ENCODE results near the gene DAND5. TPM values are rescaled to one million over a fixed set of nuclear protein-coding genes. Genes with fewer than 3 reads are reported as not detected.

The DAND5 gene
- total and polyA plus RNA-seq, 2 of the 13 experiments (the other 11 are each of a cell fraction or from before 2014, with no cell fraction given): 0.04 TPM; not detected in 1

GRCh38 chr19:12983542-12984142, 14.3 kb downstream of the DAND5 start (continued):
- TF ChIP-seq, protein P1, sequence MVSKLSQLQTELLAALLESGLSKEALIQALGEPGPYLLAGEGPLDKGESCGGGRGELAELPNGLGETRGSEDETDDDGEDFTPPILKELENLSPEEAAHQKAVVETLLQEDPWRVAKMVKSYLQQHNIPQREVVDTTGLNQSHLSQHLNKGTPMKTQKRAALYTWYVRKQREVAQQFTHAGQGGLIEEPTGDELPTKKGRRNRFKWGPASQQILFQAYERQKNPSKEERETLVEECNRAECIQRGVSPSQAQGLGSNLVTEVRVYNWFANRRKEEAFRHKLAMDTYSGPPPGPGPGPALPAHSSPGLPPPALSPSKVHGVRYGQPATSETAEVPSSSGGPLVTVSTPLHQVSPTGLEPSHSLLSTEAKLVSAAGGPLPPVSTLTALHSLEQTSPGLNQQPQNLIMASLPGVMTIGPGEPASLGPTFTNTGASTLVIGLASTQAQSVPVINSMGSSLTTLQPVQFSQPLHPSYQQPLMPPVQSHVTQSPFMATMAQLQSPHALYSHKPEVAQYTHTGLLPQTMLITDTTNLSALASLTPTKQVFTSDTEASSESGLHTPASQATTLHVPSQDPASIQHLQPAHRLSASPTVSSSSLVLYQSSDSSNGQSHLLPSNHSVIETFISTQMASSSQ (IDR thresholded peaks at IDR 0.05; ENCODE audit: low read depth): no peak
- TF ChIP-seq, protein P1 (CRISPR knock-in tag; IDR thresholded peaks at IDR 0.05; ENCODE audit: borderline replicate concordance): peak; percentile 51; the same call in 1 of the 2 replicates
- TF ChIP-seq MTA1 (CRISPR knock-in tag; IDR thresholded peaks at IDR 0.05; ENCODE audit: borderline replicate concordance) (peak; percentile 58; the same call in 1 of the 2 replicates), ZBTB7B (CRISPR knock-in tag; IDR thresholded peaks at IDR 0.05) (peak; percentile 69), KDM2A (CRISPR knock-in tag; IDR thresholded peaks at IDR 0.05; ENCODE audit: borderline replicate concordance, low read depth) (peak; percentile 58; the same call in 1 of the 2 replicates), MEIS1 (CRISPR knock-in tag; IDR thresholded peaks at IDR 0.05; ENCODE audit: borderline replicate concordance) (peak; percentile 29; the same call in 1 of the 2 replicates), RAD21 (CRISPR knock-in tag; IDR thresholded peaks at IDR 0.05) (peak; percentile 97), SP5 (CRISPR knock-in tag; IDR thresholded peaks at IDR 0.05; ENCODE audit: borderline replicate concordance, low read depth) (peak; percentile 54; the same call in 1 of the 2 replicates), SOX6 (IDR thresholded peaks at IDR 0.05) (no peak), SOX6 (CRISPR knock-in tag; IDR thresholded peaks at IDR 0.05) (0 out of 2 replicates have a peak, but pooled peaks have one; percentile 9), TBX2 (CRISPR knock-in tag; IDR thresholded peaks at IDR 0.05; ENCODE audit: borderline replicate concordance) (peak; percentile 36; the same call in 1 of the 2 replicates), BHLHE40 (IDR thresholded peaks at IDR 0.05; ENCODE audit: low read length) (peak; percentile 89), SP4 (CRISPR knock-in tag; IDR thresholded peaks at IDR 0.05) (peak; percentile 17; the same call in 1 of the 2 replicates), SIN3A (IDR thresholded peaks at IDR 0.05; ENCODE audit: borderline replicate concordance, low read depth, low read length) (peak; percentile 36; the same call in 1 of the 2 replicates), CREB1 (IDR thresholded peaks at IDR 0.05) (peak; percentile 13; the same call in 1 of the 2 replicates), CREB1 (CRISPR knock-in tag; IDR thresholded peaks at IDR 0.05) (no peak), LCORL (IDR thresholded peaks at IDR 0.05) (no peak), LCORL (CRISPR knock-in tag; IDR thresholded peaks at IDR 0.05) (peak; percentile 49; the same call in 1 of the 2 replicates), ETV6 (CRISPR knock-in tag; conservative IDR thresholded peaks at IDR 0.05) (peak; percentile 61; the same call in 1 of the 2 replicates), ESRRA (CRISPR knock-in tag; IDR thresholded peaks at IDR 0.05; ENCODE audit: low read depth) (no peak; the same call in none of the 2 replicates), BORCS8-MEF2B (CRISPR knock-in tag; IDR thresholded peaks at IDR 0.05) (peak; percentile 67; the same call in 1 of the 2 replicates), PHB2 (IDR thresholded peaks at IDR 0.05; ENCODE audit: partially characterized antibody) (no peak), SMC3 (IDR thresholded peaks at IDR 0.05; ENCODE audit: low read length) (peak; percentile 50), MAZ (IDR thresholded peaks at IDR 0.05; ENCODE audit: borderline replicate concordance, low read depth, low read length) (no peak), MAZ (CRISPR knock-in tag; IDR thresholded peaks at IDR 0.05; ENCODE audit: low read depth) (peak; percentile 85), ZNF777 (CRISPR knock-in tag; IDR thresholded peaks at IDR 0.05) (peak; percentile 39; the same call in 1 of the 2 replicates), REL (CRISPR knock-in tag; conservative IDR thresholded peaks at IDR 0.05) (0 out of 2 replicates have a peak, but pooled peaks have one; percentile 71)

Measured in HepG2 (cell line).